Measurements from ENCODE around the gene F2RL3.

DNA sequence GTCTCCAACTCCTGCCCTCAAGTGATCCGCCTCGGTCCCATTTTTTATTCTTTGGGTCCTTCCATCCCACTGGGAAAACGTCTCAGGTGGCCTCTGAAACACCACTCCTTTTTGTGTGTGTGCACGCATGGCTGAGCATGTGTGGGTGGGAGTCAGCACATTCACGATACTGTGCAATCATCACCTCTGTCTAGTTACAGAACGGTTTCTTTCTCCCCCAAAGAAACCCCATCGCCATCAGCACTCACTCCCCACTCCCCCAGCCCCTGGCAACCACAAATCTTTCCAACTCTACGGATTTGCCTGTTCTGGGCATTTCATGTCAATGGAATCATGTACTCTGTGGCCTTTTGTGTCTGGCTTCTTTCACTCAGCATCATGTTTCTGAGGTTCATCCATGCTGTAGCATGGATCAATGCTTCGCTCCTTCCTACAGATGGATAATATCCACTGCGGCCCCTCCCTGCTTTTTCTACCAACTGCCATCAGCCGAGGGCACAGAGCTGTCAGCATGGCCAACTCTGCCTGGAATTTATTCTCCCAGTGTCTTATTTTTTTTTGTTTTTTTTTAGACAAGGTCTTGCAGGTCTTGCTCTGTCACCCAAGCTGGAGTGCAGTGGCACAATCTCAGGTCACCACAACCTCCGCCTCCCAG is 9.7 kb downstream of the F2RL3 start:
- TF ChIP-seq, protein P1, sequence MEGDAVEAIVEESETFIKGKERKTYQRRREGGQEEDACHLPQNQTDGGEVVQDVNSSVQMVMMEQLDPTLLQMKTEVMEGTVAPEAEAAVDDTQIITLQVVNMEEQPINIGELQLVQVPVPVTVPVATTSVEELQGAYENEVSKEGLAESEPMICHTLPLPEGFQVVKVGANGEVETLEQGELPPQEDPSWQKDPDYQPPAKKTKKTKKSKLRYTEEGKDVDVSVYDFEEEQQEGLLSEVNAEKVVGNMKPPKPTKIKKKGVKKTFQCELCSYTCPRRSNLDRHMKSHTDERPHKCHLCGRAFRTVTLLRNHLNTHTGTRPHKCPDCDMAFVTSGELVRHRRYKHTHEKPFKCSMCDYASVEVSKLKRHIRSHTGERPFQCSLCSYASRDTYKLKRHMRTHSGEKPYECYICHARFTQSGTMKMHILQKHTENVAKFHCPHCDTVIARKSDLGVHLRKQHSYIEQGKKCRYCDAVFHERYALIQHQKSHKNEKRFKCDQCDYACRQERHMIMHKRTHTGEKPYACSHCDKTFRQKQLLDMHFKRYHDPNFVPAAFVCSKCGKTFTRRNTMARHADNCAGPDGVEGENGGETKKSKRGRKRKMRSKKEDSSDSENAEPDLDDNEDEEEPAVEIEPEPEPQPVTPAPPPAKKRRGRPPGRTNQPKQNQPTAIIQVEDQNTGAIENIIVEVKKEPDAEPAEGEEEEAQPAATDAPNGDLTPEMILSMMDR (conservative IDR thresholded peaks at IDR 0.05) = no peak
- no peak for TF ChIP-seq ZFX (IDR thresholded peaks at IDR 0.05)

Data from C4-2B (cell line).